HEK293 (cell line): ENCODE data around the gene ZWILCH.

Experiments
- CTCF ChIA-PET: fragments of 350-600 bp; formaldehyde crosslinking; extraction: SDS; loops from one replicate; lab custom pipeline; 2021; ENCODE audit warnings: antibody characterized with exemption; lab: Yijun Ruan, JAX
- POLR2A ChIA-PET: fragments of 300-600 bp; formaldehyde crosslinking; extraction: SDS; loops from one replicate; lab custom pipeline; 2020; ENCODE audit warnings: antibody characterized with exemption, inconsistent platforms; lab: Yijun Ruan, JAX
- H3K27ac ChIP-seq: fragments of 200-500 bp; sonication (Bioruptor generic); 2 replicates; pipeline ENCODE4 v1.5.1; 2014; ENCODE audit warnings: low read depth, low read length, control low read depth, inconsistent platforms; ENCODE audit errors: extremely low read depth
- H3K36me3 ChIP-seq, 2 experiments: fragments of 200-500 bp in 1 of 2; sonication (Bioruptor generic) in 1 of 2; 1 replicate in 1 of 2; 2 replicates in 1 of 2; pipeline ENCODE4 v1.5.1; 2014 to 2017; ENCODE audit warnings: inconsistent platforms in 2 of 2, low read length in 2 of 2; ENCODE audit not compliant: control insufficient read depth in 2 of 2, insufficient read depth in 1 of 2
- H3K4me1 ChIP-seq: fragments of 200-500 bp; sonication (Bioruptor generic); 2 replicates; pipeline ENCODE4 v1.5.1; 2014; ENCODE audit warnings: mild to moderate bottlenecking, low read length, inconsistent platforms; ENCODE audit not compliant: control insufficient read depth, insufficient read depth
- H3K4me3 ChIP-seq: 2 replicates; pipeline ENCODE4 v1.5.1; 2011; ENCODE audit warnings: low read depth, mild to moderate bottlenecking, control low read depth, low read length, moderate library complexity
- H3K9me3 ChIP-seq: fragments of 200-500 bp; sonication (Bioruptor generic); 2 replicates; pipeline ENCODE4 v1.5.1; 2014; ENCODE audit warnings: low read depth, low read length, inconsistent platforms; ENCODE audit not compliant: control insufficient read depth, insufficient read depth
- EGR2 ChIP-seq: fragments of 450-650 bp; formaldehyde crosslinking; IDR thresholded peaks from 2 replicates; pipeline ENCODE4 v1.5.1; 2016; ENCODE audit warnings: low read depth, missing biosample characterization, missing genetic modification characterization
- HOXC10 ChIP-seq: sonication (generic); formaldehyde crosslinking; IDR thresholded peaks from 2 replicates; pipeline ENCODE4 v1.8.1; 2023; ENCODE audit warnings: mild to moderate bottlenecking, missing genetic modification reagents
- MZF1 ChIP-seq: fragments of 450-650 bp; formaldehyde crosslinking; IDR thresholded peaks from 2 replicates; pipeline ENCODE4 v1.5.1; 2017; ENCODE audit warnings: missing biosample characterization, missing genetic modification characterization, borderline replicate concordance
- SCRT2 ChIP-seq: fragments of 450-650 bp; formaldehyde crosslinking; IDR thresholded peaks from 2 replicates; pipeline ENCODE4 v1.5.1; 2016; ENCODE audit warnings: missing biosample characterization, missing genetic modification characterization
- ZBTB17 ChIP-seq: fragments of 450-650 bp; formaldehyde crosslinking; IDR thresholded peaks from 2 replicates; pipeline ENCODE4 v1.5.1; 2016; ENCODE audit warnings: missing biosample characterization, missing genetic modification characterization
- ZBTB20 ChIP-seq: fragments of 450-650 bp; formaldehyde crosslinking; IDR thresholded peaks from 2 replicates; pipeline ENCODE4 v1.5.1; 2016; ENCODE audit warnings: missing biosample characterization, missing genetic modification characterization
- ZBTB8A ChIP-seq: fragments of 450-650 bp; formaldehyde crosslinking; IDR thresholded peaks from 2 replicates; pipeline ENCODE4 v1.5.1; 2016; ENCODE audit warnings: missing biosample characterization, missing genetic modification characterization
- ZFHX2 ChIP-seq: fragments of 450-650 bp; formaldehyde crosslinking; conservative IDR thresholded peaks from 2 replicates; pipeline ENCODE4 v1.5.1; 2016; ENCODE audit warnings: missing biosample characterization, missing genetic modification characterization
- ZNF10 ChIP-seq: fragments of 450-650 bp; formaldehyde crosslinking; IDR thresholded peaks from 2 replicates; pipeline ENCODE4 v1.5.1; 2017; ENCODE audit warnings: missing biosample characterization, missing genetic modification characterization
- ZNF138 ChIP-seq: fragments of 450-650 bp; formaldehyde crosslinking; IDR thresholded peaks from 2 replicates; pipeline ENCODE4 v1.5.1; 2016; ENCODE audit warnings: missing biosample characterization, missing genetic modification characterization, borderline replicate concordance
- ZNF175 ChIP-seq: fragments of 450-650 bp; formaldehyde crosslinking; IDR thresholded peaks from 2 replicates; pipeline ENCODE4 v1.5.1; 2016; ENCODE audit warnings: missing biosample characterization, missing genetic modification characterization
- ZNF629 ChIP-seq: fragments of 450-650 bp; formaldehyde crosslinking; IDR thresholded peaks from 2 replicates; pipeline ENCODE4 v1.5.1; 2017; ENCODE audit warnings: missing biosample characterization, missing genetic modification characterization
- ZNF747 ChIP-seq: fragments of 450-650 bp; formaldehyde crosslinking; IDR thresholded peaks from 2 replicates; pipeline ENCODE4 v1.5.1; 2016; ENCODE audit warnings: missing biosample characterization, missing genetic modification characterization
- ZNF768 ChIP-seq: fragments of 450-650 bp; formaldehyde crosslinking; IDR thresholded peaks from 2 replicates; pipeline ENCODE4 v1.5.1; 2018; ENCODE audit warnings: missing biosample characterization, mild to moderate bottlenecking, missing genetic modification characterization
- TF ChIP-seq, protein P1 (sequence below): fragments of 450-650 bp; formaldehyde crosslinking; IDR thresholded peaks from 2 replicates; pipeline ENCODE4 v1.5.1; 2017; ENCODE audit warnings: missing biosample characterization, missing genetic modification characterization
- TF ChIP-seq, protein P2 (sequence below): fragments of 450-650 bp; formaldehyde crosslinking; IDR thresholded peaks from 2 replicates; pipeline ENCODE4 v1.5.1; 2016; ENCODE audit warnings: missing biosample characterization, missing genetic modification characterization
- TF ChIP-seq, protein P3 (sequence below): fragments of 450-650 bp; IDR thresholded peaks from 2 replicates; pipeline ENCODE4 v1.5.1; 2018; ENCODE audit warnings: missing biosample characterization, missing genetic modification characterization
- TF ChIP-seq, protein P4 (sequence below): fragments of 450-650 bp; formaldehyde crosslinking; IDR thresholded peaks from 2 replicates; pipeline ENCODE4 v1.5.1; 2016; ENCODE audit warnings: missing biosample characterization, missing genetic modification characterization
- TF ChIP-seq, protein P5 (sequence below): fragments of 450-650 bp; formaldehyde crosslinking; IDR thresholded peaks from 2 replicates; pipeline ENCODE4 v1.5.1; 2016; ENCODE audit warnings: missing biosample characterization, missing genetic modification characterization, borderline replicate concordance
- TF ChIP-seq, protein P6 (sequence below): fragments of 450-650 bp; formaldehyde crosslinking; IDR thresholded peaks from 2 replicates; pipeline ENCODE4 v1.5.0; 2017; ENCODE audit warnings: missing biosample characterization, missing genetic modification characterization, borderline replicate concordance
- TF ChIP-seq, protein P7 (sequence below): fragments of 450-650 bp; formaldehyde crosslinking; IDR thresholded peaks from 2 replicates; pipeline ENCODE4 v1.5.1; 2016; ENCODE audit warnings: missing biosample characterization, missing genetic modification characterization, borderline replicate concordance

Gene ZWILCH

DNA sequence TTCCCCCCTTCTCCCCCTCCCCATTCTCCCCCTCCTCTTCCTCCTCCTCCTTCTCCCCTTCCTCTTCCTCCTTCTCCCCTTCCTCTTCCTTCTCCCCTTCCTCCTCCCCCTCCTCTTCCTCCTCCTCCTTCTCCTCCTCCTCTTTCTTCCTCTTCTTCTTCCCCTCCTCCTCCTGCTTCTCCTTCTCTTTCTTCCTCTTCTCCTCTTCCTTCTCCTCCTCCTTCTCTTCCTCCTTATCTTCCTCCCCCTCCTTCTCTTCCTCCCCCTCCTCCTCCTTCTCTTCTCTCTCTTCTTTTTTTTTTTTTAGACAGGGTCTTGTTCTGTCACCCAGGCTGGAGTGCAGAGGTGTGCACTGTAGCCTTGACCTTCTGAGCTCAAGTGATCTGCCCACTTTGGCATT lies 81.9 kb downstream of the ZWILCH start (continued):
- TF ChIP-seq, protein P1, sequence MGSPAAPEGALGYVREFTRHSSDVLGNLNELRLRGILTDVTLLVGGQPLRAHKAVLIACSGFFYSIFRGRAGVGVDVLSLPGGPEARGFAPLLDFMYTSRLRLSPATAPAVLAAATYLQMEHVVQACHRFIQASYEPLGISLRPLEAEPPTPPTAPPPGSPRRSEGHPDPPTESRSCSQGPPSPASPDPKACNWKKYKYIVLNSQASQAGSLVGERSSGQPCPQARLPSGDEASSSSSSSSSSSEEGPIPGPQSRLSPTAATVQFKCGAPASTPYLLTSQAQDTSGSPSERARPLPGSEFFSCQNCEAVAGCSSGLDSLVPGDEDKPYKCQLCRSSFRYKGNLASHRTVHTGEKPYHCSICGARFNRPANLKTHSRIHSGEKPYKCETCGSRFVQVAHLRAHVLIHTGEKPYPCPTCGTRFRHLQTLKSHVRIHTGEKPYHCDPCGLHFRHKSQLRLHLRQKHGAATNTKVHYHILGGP (tag by site-specific recombination) = no peak
- TF ChIP-seq, protein P2, sequence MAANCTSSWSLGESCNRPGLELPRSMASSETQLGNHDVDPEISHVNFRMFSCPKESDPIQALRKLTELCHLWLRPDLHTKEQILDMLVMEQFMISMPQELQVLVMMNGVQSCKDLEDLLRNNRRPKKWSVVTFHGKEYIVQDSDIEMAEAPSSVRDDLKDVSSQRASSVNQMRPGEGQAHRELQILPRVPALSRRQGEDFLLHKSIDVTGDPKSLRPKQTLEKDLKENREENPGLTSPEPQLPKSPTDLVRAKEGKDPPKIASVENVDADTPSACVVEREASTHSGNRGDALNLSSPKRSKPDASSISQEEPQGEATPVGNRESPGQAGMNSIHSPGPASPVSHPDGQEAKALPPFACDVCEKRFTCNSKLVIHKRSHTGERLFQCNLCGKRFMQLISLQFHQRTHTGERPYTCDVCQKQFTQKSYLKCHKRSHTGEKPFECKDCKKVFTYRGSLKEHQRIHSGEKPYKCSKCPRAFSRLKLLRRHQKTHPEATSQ (tag by site-specific recombination) = no peak
- TF ChIP-seq, protein P3, sequence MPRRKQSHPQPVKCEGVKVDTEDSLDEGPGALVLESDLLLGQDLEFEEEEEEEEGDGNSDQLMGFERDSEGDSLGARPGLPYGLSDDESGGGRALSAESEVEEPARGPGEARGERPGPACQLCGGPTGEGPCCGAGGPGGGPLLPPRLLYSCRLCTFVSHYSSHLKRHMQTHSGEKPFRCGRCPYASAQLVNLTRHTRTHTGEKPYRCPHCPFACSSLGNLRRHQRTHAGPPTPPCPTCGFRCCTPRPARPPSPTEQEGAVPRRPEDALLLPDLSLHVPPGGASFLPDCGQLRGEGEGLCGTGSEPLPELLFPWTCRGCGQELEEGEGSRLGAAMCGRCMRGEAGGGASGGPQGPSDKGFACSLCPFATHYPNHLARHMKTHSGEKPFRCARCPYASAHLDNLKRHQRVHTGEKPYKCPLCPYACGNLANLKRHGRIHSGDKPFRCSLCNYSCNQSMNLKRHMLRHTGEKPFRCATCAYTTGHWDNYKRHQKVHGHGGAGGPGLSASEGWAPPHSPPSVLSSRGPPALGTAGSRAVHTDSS (tag by site-specific recombination) = peak; percentile 94
- TF ChIP-seq ZBTB8A (tag by site-specific recombination) = no peak
- peak; percentile 78 for TF ChIP-seq ZFHX2
- TF ChIP-seq, protein P4, sequence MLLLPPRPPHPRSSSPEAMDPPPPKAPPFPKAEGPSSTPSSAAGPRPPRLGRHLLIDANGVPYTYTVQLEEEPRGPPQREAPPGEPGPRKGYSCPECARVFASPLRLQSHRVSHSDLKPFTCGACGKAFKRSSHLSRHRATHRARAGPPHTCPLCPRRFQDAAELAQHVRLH (tag by site-specific recombination) = no peak
- TF ChIP-seq SCRT2 (tag by site-specific recombination) = no peak
- TF ChIP-seq EGR2 = peak; percentile 94
- TF ChIP-seq ZBTB20 = no peak
- TF ChIP-seq, all 188 proteins: peak for 3

DNA sequence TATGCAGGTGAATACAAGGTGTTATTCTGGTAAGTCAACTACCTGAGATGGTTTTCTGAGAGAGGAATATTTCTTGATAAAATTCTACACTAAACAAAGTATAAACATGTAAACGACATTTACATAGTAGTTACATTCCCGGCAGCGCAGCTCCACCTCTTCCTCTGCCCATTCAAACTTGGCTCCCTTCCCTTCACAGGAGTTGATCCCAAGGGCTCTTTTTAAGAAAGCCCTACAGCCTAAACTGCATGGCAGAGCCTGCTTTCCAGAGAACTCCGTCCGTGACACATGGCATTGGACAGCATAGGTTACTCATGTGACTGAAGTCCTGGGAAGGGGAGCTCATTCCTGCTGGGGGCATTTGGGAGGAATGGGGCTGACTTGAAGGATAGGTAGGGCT lies 82.6 kb downstream of the ZWILCH start:
- H3K9me3 ChIP-seq = no peaks in the 10 kb centered on the region
- H3K27ac ChIP-seq = no peak overlapping the region
- H3K4me3 ChIP-seq = no peak overlapping the region
- no peaks in the 10 kb centered on the region for H3K36me3 ChIP-seq
- ChIA-PET CTCF (interaction anchor here (0.9 kb wide), 1 partner anchor 275 kb away, joined by 3 read pairs; no protein-coding TSS in a partner anchor), POLR2A (no interaction called here)
- no peaks in the 10 kb centered on the region for H3K4me1 ChIP-seq
- TF ChIP-seq SCRT2 (tag by site-specific recombination) = no peak
- TF ChIP-seq, protein P5, sequence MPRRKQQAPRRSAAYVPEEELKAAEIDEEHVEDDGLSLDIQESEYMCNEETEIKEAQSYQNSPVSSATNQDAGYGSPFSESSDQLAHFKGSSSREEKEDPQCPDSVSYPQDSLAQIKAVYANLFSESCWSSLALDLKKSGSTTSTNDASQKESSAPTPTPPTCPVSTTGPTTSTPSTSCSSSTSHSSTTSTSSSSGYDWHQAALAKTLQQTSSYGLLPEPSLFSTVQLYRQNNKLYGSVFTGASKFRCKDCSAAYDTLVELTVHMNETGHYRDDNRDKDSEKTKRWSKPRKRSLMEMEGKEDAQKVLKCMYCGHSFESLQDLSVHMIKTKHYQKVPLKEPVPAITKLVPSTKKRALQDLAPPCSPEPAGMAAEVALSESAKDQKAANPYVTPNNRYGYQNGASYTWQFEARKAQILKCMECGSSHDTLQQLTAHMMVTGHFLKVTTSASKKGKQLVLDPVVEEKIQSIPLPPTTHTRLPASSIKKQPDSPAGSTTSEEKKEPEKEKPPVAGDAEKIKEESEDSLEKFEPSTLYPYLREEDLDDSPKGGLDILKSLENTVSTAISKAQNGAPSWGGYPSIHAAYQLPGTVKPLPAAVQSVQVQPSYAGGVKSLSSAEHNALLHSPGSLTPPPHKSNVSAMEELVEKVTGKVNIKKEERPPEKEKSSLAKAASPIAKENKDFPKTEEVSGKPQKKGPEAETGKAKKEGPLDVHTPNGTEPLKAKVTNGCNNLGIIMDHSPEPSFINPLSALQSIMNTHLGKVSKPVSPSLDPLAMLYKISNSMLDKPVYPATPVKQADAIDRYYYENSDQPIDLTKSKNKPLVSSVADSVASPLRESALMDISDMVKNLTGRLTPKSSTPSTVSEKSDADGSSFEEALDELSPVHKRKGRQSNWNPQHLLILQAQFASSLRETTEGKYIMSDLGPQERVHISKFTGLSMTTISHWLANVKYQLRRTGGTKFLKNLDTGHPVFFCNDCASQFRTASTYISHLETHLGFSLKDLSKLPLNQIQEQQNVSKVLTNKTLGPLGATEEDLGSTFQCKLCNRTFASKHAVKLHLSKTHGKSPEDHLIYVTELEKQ = no peak
- TF ChIP-seq, protein P6, sequence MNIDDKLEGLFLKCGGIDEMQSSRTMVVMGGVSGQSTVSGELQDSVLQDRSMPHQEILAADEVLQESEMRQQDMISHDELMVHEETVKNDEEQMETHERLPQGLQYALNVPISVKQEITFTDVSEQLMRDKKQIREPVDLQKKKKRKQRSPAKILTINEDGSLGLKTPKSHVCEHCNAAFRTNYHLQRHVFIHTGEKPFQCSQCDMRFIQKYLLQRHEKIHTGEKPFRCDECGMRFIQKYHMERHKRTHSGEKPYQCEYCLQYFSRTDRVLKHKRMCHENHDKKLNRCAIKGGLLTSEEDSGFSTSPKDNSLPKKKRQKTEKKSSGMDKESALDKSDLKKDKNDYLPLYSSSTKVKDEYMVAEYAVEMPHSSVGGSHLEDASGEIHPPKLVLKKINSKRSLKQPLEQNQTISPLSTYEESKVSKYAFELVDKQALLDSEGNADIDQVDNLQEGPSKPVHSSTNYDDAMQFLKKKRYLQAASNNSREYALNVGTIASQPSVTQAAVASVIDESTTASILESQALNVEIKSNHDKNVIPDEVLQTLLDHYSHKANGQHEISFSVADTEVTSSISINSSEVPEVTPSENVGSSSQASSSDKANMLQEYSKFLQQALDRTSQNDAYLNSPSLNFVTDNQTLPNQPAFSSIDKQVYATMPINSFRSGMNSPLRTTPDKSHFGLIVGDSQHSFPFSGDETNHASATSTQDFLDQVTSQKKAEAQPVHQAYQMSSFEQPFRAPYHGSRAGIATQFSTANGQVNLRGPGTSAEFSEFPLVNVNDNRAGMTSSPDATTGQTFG (tag by site-specific recombination) = no peak
- no peak for TF ChIP-seq MZF1 (tag by site-specific recombination)
- no peak for TF ChIP-seq HOXC10
- TF ChIP-seq, protein P7, sequence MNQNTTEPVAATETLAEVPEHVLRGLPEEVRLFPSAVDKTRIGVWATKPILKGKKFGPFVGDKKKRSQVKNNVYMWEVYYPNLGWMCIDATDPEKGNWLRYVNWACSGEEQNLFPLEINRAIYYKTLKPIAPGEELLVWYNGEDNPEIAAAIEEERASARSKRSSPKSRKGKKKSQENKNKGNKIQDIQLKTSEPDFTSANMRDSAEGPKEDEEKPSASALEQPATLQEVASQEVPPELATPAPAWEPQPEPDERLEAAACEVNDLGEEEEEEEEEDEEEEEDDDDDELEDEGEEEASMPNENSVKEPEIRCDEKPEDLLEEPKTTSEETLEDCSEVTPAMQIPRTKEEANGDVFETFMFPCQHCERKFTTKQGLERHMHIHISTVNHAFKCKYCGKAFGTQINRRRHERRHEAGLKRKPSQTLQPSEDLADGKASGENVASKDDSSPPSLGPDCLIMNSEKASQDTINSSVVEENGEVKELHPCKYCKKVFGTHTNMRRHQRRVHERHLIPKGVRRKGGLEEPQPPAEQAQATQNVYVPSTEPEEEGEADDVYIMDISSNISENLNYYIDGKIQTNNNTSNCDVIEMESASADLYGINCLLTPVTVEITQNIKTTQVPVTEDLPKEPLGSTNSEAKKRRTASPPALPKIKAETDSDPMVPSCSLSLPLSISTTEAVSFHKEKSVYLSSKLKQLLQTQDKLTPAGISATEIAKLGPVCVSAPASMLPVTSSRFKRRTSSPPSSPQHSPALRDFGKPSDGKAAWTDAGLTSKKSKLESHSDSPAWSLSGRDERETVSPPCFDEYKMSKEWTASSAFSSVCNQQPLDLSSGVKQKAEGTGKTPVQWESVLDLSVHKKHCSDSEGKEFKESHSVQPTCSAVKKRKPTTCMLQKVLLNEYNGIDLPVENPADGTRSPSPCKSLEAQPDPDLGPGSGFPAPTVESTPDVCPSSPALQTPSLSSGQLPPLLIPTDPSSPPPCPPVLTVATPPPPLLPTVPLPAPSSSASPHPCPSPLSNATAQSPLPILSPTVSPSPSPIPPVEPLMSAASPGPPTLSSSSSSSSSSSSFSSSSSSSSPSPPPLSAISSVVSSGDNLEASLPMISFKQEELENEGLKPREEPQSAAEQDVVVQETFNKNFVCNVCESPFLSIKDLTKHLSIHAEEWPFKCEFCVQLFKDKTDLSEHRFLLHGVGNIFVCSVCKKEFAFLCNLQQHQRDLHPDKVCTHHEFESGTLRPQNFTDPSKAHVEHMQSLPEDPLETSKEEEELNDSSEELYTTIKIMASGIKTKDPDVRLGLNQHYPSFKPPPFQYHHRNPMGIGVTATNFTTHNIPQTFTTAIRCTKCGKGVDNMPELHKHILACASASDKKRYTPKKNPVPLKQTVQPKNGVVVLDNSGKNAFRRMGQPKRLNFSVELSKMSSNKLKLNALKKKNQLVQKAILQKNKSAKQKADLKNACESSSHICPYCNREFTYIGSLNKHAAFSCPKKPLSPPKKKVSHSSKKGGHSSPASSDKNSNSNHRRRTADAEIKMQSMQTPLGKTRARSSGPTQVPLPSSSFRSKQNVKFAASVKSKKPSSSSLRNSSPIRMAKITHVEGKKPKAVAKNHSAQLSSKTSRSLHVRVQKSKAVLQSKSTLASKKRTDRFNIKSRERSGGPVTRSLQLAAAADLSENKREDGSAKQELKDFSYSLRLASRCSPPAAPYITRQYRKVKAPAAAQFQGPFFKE (tag by site-specific recombination) = no peak
- TF ChIP-seq ZBTB17 (tag by site-specific recombination) = no peak
- TF ChIP-seq ZNF10 (tag by site-specific recombination) = no peak
- TF ChIP-seq ZNF175 = no peak
- TF ChIP-seq ZNF747 = no peak
- TF ChIP-seq ZNF768 = no peak
- no peak for TF ChIP-seq ZNF629 (tag by site-specific recombination)
- TF ChIP-seq ZNF138 (tag by site-specific recombination) = no peak
